ENCODE data around the gene GPR157. TPM values are rescaled to one million over a fixed set of nuclear protein-coding genes. Genes with fewer than 3 reads are reported as not detected.

Gene GPR157
- total RNA-seq, 1 donor from 2014 or later: 0.76 TPM

DNA sequence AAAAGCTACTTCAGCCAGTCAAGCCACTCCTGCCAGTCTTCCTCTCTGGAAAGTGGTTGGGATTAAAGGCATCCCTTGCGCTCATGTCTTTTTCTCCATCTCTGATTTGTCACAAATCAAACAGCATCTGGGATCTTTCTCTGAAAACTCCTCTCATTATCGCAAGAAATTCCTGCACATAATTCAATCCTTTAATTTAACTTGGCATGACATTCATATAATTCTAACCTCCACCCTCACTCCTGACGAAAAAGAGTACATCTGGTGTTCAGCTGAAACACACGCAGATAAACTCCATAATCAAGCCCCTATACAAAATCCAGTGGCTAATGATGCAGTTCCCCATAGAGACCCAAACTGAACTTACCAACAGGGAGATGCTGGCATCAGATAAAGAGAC, 40.1 kb downstream of the GPR157 start:
- Mint-ChIP-seq H3K27ac (ENCODE audit: unreplicated experiment) (no peak overlapping the region), H3K4me3 (ENCODE audit: unreplicated experiment) (no peak overlapping the region), H3K4me1 (ENCODE audit: low read depth, unreplicated experiment) (no peaks in the 10 kb centered on the region), H3K36me3 (ENCODE audit: unreplicated experiment) (peaks cover 12% of the 10 kb centered on the region), H3K27me3 (ENCODE audit: unreplicated experiment) (no peaks in the 10 kb centered on the region), H3K9me3 (ENCODE audit: unreplicated experiment) (peaks cover 4% of the 10 kb centered on the region)
- no peak for TF ChIP-seq CTCF (IDR thresholded peaks at IDR 0.05; ENCODE audit: partially characterized antibody, unreplicated experiment)
- DNase-seq: no peak

DNA sequence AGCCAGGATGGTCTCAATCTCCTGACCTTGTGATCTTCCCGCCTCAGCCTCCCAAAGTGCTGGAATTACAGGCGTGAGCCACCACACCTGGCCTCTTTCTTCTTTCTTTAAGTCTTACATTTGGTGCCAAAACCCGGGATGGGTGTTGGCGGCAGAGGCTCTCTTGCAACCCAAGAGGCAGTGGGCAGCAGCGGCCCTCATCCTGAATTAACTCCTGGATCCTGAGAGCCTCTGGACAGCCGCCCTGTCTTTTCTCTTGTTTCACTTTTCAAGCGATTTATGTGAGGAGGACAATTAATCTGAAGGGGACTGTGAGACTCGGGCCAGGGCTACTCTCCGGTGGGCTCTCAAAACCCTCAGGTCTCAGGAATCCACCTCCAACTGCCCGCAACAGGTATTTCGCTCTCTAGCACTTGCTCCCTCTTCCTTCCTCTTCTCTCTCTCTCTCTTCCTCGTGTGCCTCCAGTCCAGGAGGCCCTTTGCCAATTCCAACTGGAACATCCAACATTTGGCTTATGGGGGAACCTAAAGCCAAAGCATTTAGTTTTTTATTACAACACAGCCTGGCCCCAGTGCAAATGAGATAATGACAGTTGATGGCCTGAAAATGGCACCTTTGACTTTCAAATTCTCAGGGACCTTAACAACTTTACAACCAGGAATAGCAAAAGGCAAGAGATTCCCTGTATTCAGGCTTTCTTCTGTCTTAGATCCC, 41.3 kb downstream of the GPR157 start:
- TF ChIP-seq CTCF (IDR thresholded peaks at IDR 0.05; ENCODE audit: partially characterized antibody, unreplicated experiment): no peak

DNA sequence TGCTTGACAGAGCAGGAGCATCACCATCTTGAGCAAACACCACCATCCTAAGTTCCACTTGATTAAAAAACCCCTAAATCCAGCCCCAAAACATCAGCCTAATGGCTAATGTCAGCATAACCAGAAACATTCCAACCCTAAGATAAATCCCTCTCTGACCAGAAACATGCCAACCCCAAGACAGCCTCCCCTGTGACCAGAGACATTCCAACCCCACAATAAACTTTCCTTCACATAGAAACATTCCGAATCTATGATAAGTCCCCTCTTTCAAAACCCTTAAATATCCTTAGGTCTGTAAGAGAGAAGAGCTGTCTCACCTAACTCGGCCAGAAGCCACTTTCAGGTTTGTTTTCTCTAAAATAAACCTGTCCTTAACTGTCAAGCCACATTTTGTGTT, 42.1 kb downstream of the GPR157 start:
- no peak overlapping the region for H3K27ac Mint-ChIP-seq (ENCODE audit: unreplicated experiment)

More for the DNA sequence above, 41.3 kb downstream of the GPR157 start:
- no peaks in the 10 kb centered on the region for H3K4me1 Mint-ChIP-seq (ENCODE audit: low read depth, unreplicated experiment)
- peaks cover 4% of the 10 kb centered on the region for H3K9me3 Mint-ChIP-seq (ENCODE audit: unreplicated experiment)
- DNase-seq: no peak
- no peak overlapping the region for H3K4me3 Mint-ChIP-seq (ENCODE audit: unreplicated experiment)
- H3K27ac Mint-ChIP-seq (ENCODE audit: unreplicated experiment): no peak overlapping the region
- peaks cover 12% of the 10 kb centered on the region for H3K36me3 Mint-ChIP-seq (ENCODE audit: unreplicated experiment)
- H3K27me3 Mint-ChIP-seq (ENCODE audit: unreplicated experiment): no peaks in the 10 kb centered on the region

GRCh38 chr1:9086045-9086444, 42.9 kb downstream of the GPR157 start:
- Mint-ChIP-seq H3K27ac (ENCODE audit: unreplicated experiment) (no peak overlapping the region), H3K4me1 (ENCODE audit: low read depth, unreplicated experiment) (no peaks in the 10 kb centered on the region)
- no peak for TF ChIP-seq CTCF (IDR thresholded peaks at IDR 0.05; ENCODE audit: partially characterized antibody, unreplicated experiment)

More for the DNA sequence above, 42.1 kb downstream of the GPR157 start:
- no peak for DNase-seq
- H3K4me1 Mint-ChIP-seq (ENCODE audit: low read depth, unreplicated experiment): no peaks in the 10 kb centered on the region
- peaks cover 4% of the 10 kb centered on the region for H3K9me3 Mint-ChIP-seq (ENCODE audit: unreplicated experiment)
- H3K36me3 Mint-ChIP-seq (ENCODE audit: unreplicated experiment): peaks cover 12% of the 10 kb centered on the region
- no peak for TF ChIP-seq CTCF (IDR thresholded peaks at IDR 0.05; ENCODE audit: partially characterized antibody, unreplicated experiment)
- no peak overlapping the region for H3K4me3 Mint-ChIP-seq (ENCODE audit: unreplicated experiment)
- H3K27me3 Mint-ChIP-seq (ENCODE audit: unreplicated experiment): no peaks in the 10 kb centered on the region

DNA sequence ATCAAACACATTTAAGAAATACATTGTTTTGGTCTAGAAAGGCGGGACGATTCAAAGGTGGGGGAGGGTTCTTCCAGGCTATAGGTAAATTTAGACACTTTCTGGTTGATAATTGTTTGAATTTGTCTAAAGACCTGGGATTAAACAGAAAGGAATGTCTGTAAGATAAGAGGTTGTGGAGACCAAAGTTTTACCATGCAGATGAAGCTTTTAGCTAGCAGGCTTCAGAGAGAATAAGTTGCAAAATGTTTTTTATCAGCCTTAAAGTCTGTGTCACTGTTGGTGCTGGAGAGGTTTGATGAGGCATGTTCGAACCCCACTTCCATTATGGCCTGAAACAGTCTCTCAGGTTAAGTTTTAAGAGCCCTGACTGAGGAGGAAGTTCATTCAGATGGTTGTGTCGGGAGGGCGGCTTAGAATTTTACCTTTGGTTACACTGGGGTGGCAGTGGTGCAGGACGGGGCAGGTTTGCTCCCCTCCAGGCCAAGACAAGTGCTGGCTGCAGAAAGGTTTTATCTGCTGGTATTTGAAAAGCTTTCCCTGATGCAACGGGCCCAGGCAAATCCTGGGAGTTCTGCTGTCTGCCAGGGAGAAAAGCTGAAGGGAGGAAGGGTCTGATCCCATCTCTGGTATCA, 43.5 kb downstream of the GPR157 start:
- Mint-ChIP-seq H3K4me1 (ENCODE audit: low read depth, unreplicated experiment) (no peaks in the 10 kb centered on the region), H3K27ac (ENCODE audit: unreplicated experiment) (no peak overlapping the region), H3K4me3 (ENCODE audit: unreplicated experiment) (no peak overlapping the region), H3K27me3 (ENCODE audit: unreplicated experiment) (no peaks in the 10 kb centered on the region), H3K36me3 (ENCODE audit: unreplicated experiment) (peaks cover 12% of the 10 kb centered on the region), H3K9me3 (ENCODE audit: unreplicated experiment) (peaks cover 4% of the 10 kb centered on the region)
- no peak for TF ChIP-seq CTCF (IDR thresholded peaks at IDR 0.05; ENCODE audit: partially characterized antibody, unreplicated experiment)
- DNase-seq: no peak

More at GRCh38 chr1:9086045-9086444, 42.9 kb downstream of the GPR157 start:
- H3K9me3 Mint-ChIP-seq (ENCODE audit: unreplicated experiment): peaks cover 4% of the 10 kb centered on the region
- no peak for DNase-seq
- no peak overlapping the region for H3K4me3 Mint-ChIP-seq (ENCODE audit: unreplicated experiment)
- no peaks in the 10 kb centered on the region for H3K27me3 Mint-ChIP-seq (ENCODE audit: unreplicated experiment)
- H3K36me3 Mint-ChIP-seq (ENCODE audit: unreplicated experiment): peaks cover 12% of the 10 kb centered on the region
